GM18508 (cell line): Measurements from ENCODE around the gene WDR1.

Experiments used
- ATAC-seq: cut with Tn5 transposase; IDR thresholded peaks from one replicate; pipeline ENCODE4 v1.9.1; 2021; ENCODE audit warnings: moderate number of reproducible peaks; ENCODE audit not compliant: insufficient read depth, unreplicated experiment

The WDR1 gene

GRCh38 chr4:10115271-10115796, 1.3 kb downstream of the WDR1 start:
- no peak for ATAC-seq

- ATAC-seq, result no peak
Measured at GRCh38 chr4:10114607-10115006, 2.0 kb downstream of the WDR1 start.

GRCh38 chr4:10114147-10114546, 2.5 kb downstream of the WDR1 start:
- ATAC-seq, result no peak

GRCh38 chr4:10113362-10114047, 3.1 kb downstream of the WDR1 start:
- no peak for ATAC-seq

GRCh38 chr4:10112658-10113284, 3.8 kb downstream of the WDR1 start:
- no peak for ATAC-seq

GRCh38 chr4:10111067-10111801, 5.4 kb downstream of the WDR1 start:
- no peak for ATAC-seq

- no peak for ATAC-seq
Measured at GRCh38 chr4:10109995-10110670, 6.5 kb downstream of the WDR1 start.

GRCh38 chr4:10108818-10109783, 7.5 kb downstream of the WDR1 start:
- ATAC-seq, result no peak

GRCh38 chr4:10108391-10108790, 8.2 kb downstream of the WDR1 start:
- no peak for ATAC-seq

GRCh38 chr4:10107111-10108091, 9.2 kb downstream of the WDR1 start:
- ATAC-seq, result no peak

- no peak for ATAC-seq
Measured at GRCh38 chr4:10106421-10107039, 10.1 kb downstream of the WDR1 start.

GRCh38 chr4:10105920-10106319, 10.7 kb downstream of the WDR1 start:
- no peak for ATAC-seq

GRCh38 chr4:10105421-10105820, 11.2 kb downstream of the WDR1 start:
- ATAC-seq, result no peak

GRCh38 chr4:10104991-10105276, 11.7 kb downstream of the WDR1 start:
- ATAC-seq, result no peak

GRCh38 chr4:10104211-10104990, 12.2 kb downstream of the WDR1 start:
- no peak for ATAC-seq

GRCh38 chr4:10102474-10103332, 13.9 kb downstream of the WDR1 start:
- no peak for ATAC-seq
